Measurements from ENCODE around the gene CCNG2. TPM values are rescaled to one million over a fixed set of nuclear protein-coding genes. Genes with fewer than 3 reads are reported as not detected.

Gene CCNG2
- total and polyA plus RNA-seq, 9 of the 15 experiments (the other 6 are each of a cell fraction or from before 2014, with no cell fraction given): 0.49 to 6.6 (median 2.9) TPM

DNA sequence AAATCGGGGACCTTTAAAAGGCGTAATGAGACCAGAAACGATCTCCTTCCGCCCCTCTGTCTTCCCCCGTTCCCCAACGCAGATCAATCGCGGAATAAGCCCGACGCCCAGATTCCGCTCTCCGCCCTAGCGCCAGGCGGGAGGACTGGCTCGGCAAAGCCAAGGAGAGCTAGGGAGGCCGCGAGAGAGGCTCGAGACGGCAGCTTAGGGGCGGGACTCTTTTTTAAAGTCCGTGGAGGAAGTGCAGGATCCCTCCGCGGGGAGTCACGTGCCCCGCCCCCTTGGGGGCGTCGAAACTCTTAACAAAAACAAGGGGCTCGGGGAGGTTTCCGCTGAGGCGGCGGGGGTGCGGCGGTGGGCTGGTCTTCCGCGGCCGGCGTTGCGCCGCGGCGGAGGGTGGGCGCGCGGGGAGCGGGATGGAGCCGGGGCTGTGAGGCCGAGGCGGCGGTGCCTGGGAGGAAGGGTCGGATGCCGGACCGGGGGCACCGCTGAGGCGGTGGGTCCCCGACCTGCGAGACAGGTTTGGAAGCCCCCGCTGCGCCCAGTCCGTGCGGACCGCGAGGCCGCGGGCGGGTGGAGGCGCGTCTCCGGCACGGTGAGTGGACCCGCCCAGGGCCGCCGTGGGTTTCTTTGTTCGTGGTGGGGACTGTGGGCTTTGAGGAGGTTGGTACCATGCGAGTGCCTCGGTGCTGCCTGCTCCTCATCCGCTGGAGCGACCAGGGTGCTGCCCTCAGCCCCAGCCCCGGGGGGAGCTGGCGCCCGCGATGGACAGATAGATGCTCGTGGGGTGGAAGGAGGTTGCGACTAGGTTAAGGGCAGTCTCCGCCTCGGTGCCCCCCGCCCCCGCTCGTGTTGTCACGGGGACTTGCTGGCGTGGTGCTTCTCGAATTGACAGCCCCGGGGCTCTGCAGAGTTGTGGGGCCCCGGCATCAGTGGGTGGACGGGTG, at the start of gene CCNG2 (continued):
- no peak for TF ChIP-seq NR4A1 (CRISPR knock-in tag; IDR thresholded peaks at IDR 0.05)
- TF ChIP-seq NR4A1 (tag; IDR thresholded peaks at IDR 0.05): peak; percentile 63
- peak; percentile 41; the same call in 1 of the 2 replicates for TF ChIP-seq HLTF (IDR thresholded peaks at IDR 0.05)
- peak; percentile 12 for TF ChIP-seq HNRNPLL (IDR thresholded peaks at IDR 0.05; ENCODE audit: low read depth, low read length, poor library complexity, severe bottlenecking)
- TF ChIP-seq MYBL2 (IDR thresholded peaks at IDR 0.05; ENCODE audit: low read depth): peak; percentile 98
- TF ChIP-seq MYBL2 (CRISPR knock-in tag; IDR thresholded peaks at IDR 0.05; ENCODE audit: borderline replicate concordance): no peak
- TF ChIP-seq SPI1 (IDR thresholded peaks at IDR 0.05; ENCODE audit: borderline replicate concordance, low read depth, low read length): peak; percentile 58; the same call in 1 of the 2 replicates
- TF ChIP-seq LCOR (CRISPR knock-in tag; IDR thresholded peaks at IDR 0.05): 0 out of 2 replicates have a peak, but pooled peaks have one; percentile 42
- peak; percentile 83 for TF ChIP-seq POLR2G (IDR thresholded peaks at IDR 0.05; ENCODE audit: low read depth, low read length)
- TF ChIP-seq, protein P1, sequence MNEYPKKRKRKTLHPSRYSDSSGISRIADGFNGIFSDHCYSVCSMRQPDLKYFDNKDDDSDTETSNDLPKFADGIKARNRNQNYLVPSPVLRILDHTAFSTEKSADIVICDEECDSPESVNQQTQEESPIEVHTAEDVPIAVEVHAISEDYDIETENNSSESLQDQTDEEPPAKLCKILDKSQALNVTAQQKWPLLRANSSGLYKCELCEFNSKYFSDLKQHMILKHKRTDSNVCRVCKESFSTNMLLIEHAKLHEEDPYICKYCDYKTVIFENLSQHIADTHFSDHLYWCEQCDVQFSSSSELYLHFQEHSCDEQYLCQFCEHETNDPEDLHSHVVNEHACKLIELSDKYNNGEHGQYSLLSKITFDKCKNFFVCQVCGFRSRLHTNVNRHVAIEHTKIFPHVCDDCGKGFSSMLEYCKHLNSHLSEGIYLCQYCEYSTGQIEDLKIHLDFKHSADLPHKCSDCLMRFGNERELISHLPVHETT (CRISPR knock-in tag; conservative IDR thresholded peaks at IDR 0.05 in 1 of 2, IDR thresholded peaks at IDR 0.05 in 1 of 2): peak in 1 of 2 experiments; percentile 63; a peak in 1 of 4 replicates
- TF ChIP-seq FOXJ2 (tag; IDR thresholded peaks at IDR 0.05): 0 out of 2 replicates have a peak, but pooled peaks have one; percentile 50
- no peak for TF ChIP-seq MTA2 (IDR thresholded peaks at IDR 0.05; ENCODE audit: low read depth)
- TF ChIP-seq, protein P2, sequence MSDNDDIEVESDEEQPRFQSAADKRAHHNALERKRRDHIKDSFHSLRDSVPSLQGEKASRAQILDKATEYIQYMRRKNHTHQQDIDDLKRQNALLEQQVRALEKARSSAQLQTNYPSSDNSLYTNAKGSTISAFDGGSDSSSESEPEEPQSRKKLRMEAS (CRISPR knock-in tag; IDR thresholded peaks at IDR 0.05): peak; percentile 35; the same call in 1 of the 2 replicates
- peak; percentile 79 for TF ChIP-seq NCOA1 (IDR thresholded peaks at IDR 0.05; ENCODE audit: low read depth)
- TF ChIP-seq ZNF764 (CRISPR knock-in tag; IDR thresholded peaks at IDR 0.05; ENCODE audit: low read depth): 0 out of 2 replicates have a peak, but pooled peaks have one; percentile 33
